HG02588 (cell line): ENCODE measurements around the gene OR5AK2.
"Not testable (repeated sequence)": the region's sequence is repeated elsewhere in the genome, so short reads cannot be mapped to it uniquely, and the experiment has no call there.

Experiments used
- ATAC-seq: cut with Tn5 transposase; IDR thresholded peaks from one replicate; pipeline ENCODE4 v1.9.1; 2021; ENCODE audit warnings: mild to moderate bottlenecking, moderate library complexity; ENCODE audit not compliant: unreplicated experiment

The OR5AK2 gene, protein sequence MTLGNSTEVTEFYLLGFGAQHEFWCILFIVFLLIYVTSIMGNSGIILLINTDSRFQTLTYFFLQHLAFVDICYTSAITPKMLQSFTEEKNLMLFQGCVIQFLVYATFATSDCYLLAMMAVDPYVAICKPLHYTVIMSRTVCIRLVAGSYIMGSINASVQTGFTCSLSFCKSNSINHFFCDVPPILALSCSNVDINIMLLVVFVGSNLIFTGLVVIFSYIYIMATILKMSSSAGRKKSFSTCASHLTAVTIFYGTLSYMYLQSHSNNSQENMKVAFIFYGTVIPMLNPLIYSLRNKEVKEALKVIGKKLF

GRCh38 chr11:56988614-56989013 lies at the start of gene OR5AK2:
OR5AK2 (plus strand) TSS chr11:56988914; CDS start chr11:56988914, 0 bp downstream.
- ATAC-seq, result no peak

- not testable (repeated sequence) for ATAC-seq
Observed at GRCh38 chr11:56945526-56945925, 43.2 kb upstream of the OR5AK2 start.

DNA sequence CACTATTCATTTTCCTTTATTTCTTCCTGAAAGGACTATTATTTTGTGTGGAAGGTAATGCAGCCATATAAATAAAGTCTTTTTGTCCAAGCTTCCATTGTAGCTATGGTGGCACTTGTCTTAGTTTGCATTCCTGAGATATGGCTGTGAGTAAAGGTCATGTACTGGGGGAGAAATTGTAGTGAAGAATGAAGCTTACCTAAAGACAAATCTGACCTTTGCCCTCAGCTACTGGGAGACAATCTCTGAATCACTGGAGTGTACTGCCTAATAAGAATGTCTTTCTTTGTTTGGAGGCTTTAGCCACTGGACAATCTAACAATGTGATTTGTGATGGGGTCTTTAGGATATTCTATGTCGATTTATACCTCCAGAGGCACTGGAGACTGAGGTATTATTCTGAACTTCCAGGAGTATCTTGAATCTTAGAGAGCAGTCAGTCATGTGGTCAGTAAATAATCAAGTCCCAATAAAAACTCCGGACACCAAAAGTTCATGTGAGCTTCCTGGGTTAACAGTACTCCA lies 39.7 kb upstream of the OR5AK2 start:
- no peak for ATAC-seq

DNA sequence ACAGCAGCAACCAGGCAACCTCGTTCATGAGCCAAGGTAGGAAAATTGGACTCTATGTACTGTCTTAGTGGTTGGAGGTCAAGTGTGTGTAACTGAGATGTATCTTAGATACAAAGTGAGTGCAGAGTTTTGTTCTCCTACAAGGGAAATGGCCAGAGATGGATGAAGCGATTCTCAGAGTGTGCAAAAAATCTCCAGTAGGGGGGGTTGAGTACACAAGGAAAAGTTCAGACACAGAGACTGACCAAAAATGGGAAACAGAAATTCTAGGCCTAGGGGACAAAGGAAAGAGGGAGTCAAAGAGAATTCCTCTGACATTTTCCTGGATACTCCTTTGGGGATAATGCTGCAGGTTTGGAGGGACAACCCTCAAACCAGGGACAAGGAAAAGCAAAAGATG lies 38.2 kb upstream of the OR5AK2 start:
- no peak for ATAC-seq

DNA sequence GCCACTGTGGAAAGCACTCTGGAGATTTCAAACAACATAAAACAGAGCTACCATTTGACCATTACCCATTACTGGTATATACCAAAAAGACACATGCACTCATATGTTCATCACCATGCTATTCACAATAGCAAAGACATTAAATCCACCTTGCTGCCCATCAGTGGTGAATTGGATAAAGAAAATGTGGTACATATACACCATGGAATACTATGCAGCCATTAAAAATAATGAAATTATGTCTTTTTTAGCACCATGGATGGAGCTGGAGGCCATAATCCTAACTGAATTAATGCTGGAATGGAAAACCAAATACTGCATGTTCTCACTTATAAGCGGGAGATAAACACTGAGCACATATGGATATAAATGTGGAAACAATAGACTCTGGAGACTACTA lies 34.8 kb upstream of the OR5AK2 start:
- ATAC-seq, result not testable (repeated sequence)

DNA sequence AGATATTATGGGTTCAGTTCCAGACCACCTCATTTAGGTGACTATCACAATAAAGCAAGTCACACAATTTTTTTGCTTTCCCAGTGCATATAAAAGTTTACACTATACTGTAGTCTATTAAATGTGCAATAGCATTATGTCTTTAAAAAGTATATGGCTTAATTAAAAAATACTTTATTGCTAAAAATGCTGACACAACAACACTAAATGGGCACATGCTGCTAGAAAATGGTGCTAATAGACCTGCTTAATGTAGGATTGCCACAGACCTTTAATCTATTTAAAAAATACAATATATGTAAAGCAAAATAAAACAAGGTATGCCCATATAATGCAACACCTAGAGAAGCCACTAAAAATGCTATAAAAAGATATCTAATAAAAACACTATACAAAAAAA lies 27.1 kb upstream of the OR5AK2 start:
- ATAC-seq, result no peak

- ATAC-seq, result no peak
Observed at GRCh38 chr11:56967726-56968125, 21.0 kb upstream of the OR5AK2 start.

- no peak for ATAC-seq
Observed at GRCh38 chr11:56968524-56968923, 20.2 kb upstream of the OR5AK2 start.

- ATAC-seq, result no peak
Observed at GRCh38 chr11:56977314-56977713, 11.4 kb upstream of the OR5AK2 start.

- no peak for ATAC-seq
Observed at GRCh38 chr11:56990702-56991101, 2.0 kb downstream of the OR5AK2 start.

GRCh38 chr11:56994532-56994931 lies 5.8 kb downstream of the OR5AK2 start:
- no peak for ATAC-seq

DNA sequence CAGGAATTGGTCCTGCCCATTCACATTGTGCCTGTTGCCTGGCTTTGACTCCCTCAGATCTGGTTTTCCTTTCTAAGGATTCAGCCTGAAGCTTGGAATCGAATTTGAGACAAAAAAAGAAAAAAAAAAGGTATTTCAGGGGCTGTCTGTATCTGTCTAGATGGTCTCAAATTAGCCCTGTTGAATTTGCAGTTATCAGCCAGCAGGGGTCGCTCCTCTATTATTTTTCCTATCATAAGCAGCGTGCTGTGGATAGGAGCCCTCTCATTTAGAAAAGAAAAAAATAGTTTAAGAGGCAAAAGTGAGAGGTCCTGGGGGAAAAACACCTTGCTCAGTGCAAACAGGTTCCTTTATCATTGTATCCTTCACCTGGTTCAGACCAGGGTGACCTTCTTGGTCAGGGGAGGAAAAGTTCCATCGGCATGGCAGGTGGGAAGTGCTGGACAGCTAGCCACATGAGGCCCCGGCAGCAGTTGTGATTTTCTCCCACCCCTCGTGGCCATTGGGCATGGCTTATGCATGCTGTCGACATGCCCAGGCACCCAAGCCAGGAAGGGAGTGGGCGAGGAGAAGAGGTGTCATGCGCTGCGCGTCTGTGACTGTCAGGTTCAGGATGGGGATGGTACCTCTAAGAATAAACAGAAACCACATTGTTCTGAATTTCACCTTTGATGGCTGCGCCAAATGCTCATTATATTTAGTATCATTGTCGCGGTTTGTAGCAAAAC lies 13.1 kb downstream of the OR5AK2 start:
- ATAC-seq, result no peak

GRCh38 chr11:57008373-57008772 lies 19.7 kb downstream of the OR5AK2 start:
- no peak for ATAC-seq

- ATAC-seq, result no peak
Observed at GRCh38 chr11:57015679-57016078, 27.0 kb downstream of the OR5AK2 start.

GRCh38 chr11:57031556-57031955 lies 42.8 kb downstream of the OR5AK2 start:
- ATAC-seq, result no peak
